ENCODE data around the gene LPXN.

LPXN gene

GRCh38 chr11:58575377-58576020 is at the start of gene LPXN:
LPXN (minus strand) TSS chr11:58575856; CDS start chr11:58575772, 84 bp downstream.
- DNase-seq (ENCODE audit: low read depth) = no peak

- no peak for DNase-seq (ENCODE audit: low read depth)
These were observed 49.4 kb upstream of the LPXN start for GRCh38 chr11:58625086-58625485.

GRCh38 chr11:58622344-58622743 is 46.7 kb upstream of the LPXN start, which contains the start of gene CNTF:
CNTF (plus strand) TSS chr11:58622665; CDS start chr11:58622753, 88 bp downstream.
- no peak for DNase-seq (ENCODE audit: low read depth)

GRCh38 chr11:58621586-58622262 is 46.1 kb upstream of the LPXN start:
- no peak for DNase-seq (ENCODE audit: low read depth)

- DNase-seq (ENCODE audit: low read depth) = no peak
These were observed 42.4 kb upstream of the LPXN start for GRCh38 chr11:58617976-58618557.

GRCh38 chr11:58616594-58616993 is 40.9 kb upstream of the LPXN start:
- peak; percentile 85 for DNase-seq (ENCODE audit: low read depth)

GRCh38 chr11:58615559-58615958 is 39.9 kb upstream of the LPXN start:
- no peak for DNase-seq (ENCODE audit: low read depth)

GRCh38 chr11:58613228-58613627 is 37.6 kb upstream of the LPXN start:
- DNase-seq (ENCODE audit: low read depth) = no peak

- DNase-seq (ENCODE audit: low read depth) = no peak
These were observed 34.1 kb upstream of the LPXN start for GRCh38 chr11:58609723-58610122.

GRCh38 chr11:58608331-58608730 is 32.7 kb upstream of the LPXN start:
- no peak for DNase-seq (ENCODE audit: low read depth)

GRCh38 chr11:58606930-58607714 is 31.5 kb upstream of the LPXN start:
- DNase-seq (ENCODE audit: low read depth) = no peak

- DNase-seq (ENCODE audit: low read depth) = no peak
These were observed 24.9 kb upstream of the LPXN start for GRCh38 chr11:58600510-58600909.

- DNase-seq (ENCODE audit: low read depth) = no peak
These were observed 22.0 kb upstream of the LPXN start for GRCh38 chr11:58597486-58598144.

- no peak for DNase-seq (ENCODE audit: low read depth)
These were observed 21.0 kb upstream of the LPXN start for GRCh38 chr11:58596621-58597020.

GRCh38 chr11:58594826-58595225 is 19.2 kb upstream of the LPXN start:
- DNase-seq (ENCODE audit: low read depth) = no peak

GRCh38 chr11:58592760-58593472 is 17.3 kb upstream of the LPXN start:
- DNase-seq (ENCODE audit: low read depth) = no peak

GRCh38 chr11:58591659-58592058 is 16.0 kb upstream of the LPXN start:
- no peak for DNase-seq (ENCODE audit: low read depth)

GRCh38 chr11:58586998-58587397 is 11.3 kb upstream of the LPXN start:
- DNase-seq (ENCODE audit: low read depth) = no peak

GRCh38 chr11:58582437-58582836 is 6.8 kb upstream of the LPXN start:
- DNase-seq (ENCODE audit: low read depth) = no peak

GRCh38 chr11:58580311-58580710 is 4.7 kb upstream of the LPXN start:
- no peak for DNase-seq (ENCODE audit: low read depth)

Data from stromal cell of bone marrow (primary cell).